22Rv1 (cell line): Measurements from ENCODE around the gene UPF1.
"Not testable (repeated sequence)": the region's sequence is repeated elsewhere in the genome, so short reads cannot be mapped to it uniquely, and the experiment has no call there.

Experiments
- ZFX ChIP-seq: fragments of 450-650 bp; IDR thresholded peaks from 2 replicates; pipeline ENCODE4 v1.6.1; 2017; ENCODE audit warnings: antibody characterized with exemption, borderline replicate concordance
- TF ChIP-seq, protein P1 (sequence below): fragments of 450-650 bp; IDR thresholded peaks from 2 replicates; pipeline ENCODE4 v1.5.1; 2017; ENCODE audit warnings: mild to moderate bottlenecking

DNA sequence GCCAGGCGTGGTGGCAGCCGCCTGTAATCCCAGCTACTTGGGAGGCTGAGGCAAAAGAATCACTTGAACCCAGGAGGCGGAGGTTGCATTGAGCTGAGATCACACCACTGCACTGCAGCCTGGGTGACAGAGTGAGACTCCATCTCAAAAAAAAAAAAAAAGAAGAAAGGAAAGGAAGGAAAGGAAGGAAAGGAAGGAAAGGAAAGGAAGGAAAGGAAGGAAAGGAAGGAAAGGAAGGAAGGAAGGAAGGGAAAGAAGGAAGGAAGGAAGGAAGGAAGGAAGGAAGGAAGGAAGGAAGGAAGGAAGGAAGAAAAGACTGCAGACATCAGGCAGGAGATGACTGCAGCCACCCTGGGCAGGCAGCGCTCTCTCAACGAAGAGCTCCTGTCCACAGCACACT, 70.8 kb downstream of the UPF1 start:
- TF ChIP-seq, protein P1, sequence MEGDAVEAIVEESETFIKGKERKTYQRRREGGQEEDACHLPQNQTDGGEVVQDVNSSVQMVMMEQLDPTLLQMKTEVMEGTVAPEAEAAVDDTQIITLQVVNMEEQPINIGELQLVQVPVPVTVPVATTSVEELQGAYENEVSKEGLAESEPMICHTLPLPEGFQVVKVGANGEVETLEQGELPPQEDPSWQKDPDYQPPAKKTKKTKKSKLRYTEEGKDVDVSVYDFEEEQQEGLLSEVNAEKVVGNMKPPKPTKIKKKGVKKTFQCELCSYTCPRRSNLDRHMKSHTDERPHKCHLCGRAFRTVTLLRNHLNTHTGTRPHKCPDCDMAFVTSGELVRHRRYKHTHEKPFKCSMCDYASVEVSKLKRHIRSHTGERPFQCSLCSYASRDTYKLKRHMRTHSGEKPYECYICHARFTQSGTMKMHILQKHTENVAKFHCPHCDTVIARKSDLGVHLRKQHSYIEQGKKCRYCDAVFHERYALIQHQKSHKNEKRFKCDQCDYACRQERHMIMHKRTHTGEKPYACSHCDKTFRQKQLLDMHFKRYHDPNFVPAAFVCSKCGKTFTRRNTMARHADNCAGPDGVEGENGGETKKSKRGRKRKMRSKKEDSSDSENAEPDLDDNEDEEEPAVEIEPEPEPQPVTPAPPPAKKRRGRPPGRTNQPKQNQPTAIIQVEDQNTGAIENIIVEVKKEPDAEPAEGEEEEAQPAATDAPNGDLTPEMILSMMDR, result not testable (repeated sequence)
- TF ChIP-seq ZFX, result not testable (repeated sequence)
